ENCODE measurements around the gene ELOVL1. TPM values are rescaled to one million over a fixed set of nuclear protein-coding genes. Genes with fewer than 3 reads are reported as not detected.

ELOVL1 gene
- total and polyA plus RNA-seq, 2 donors = 26.1 to 44.8 TPM

- WGBS = 88% methylated on average over 22 of the region's 22 CpGs
- Histone ChIP-seq H3K9me3 (ENCODE audit: control insufficient read depth in 2 of 2, insufficient read depth in 1 of 2, low read length in 1 of 2) (no peaks in the 10 kb centered on the region), H3K27me3 (ENCODE audit: control insufficient read depth in 2 of 2, insufficient read depth in 1 of 2, low read length in 1 of 2) (peaks cover 0 to 5% of the 10 kb centered on the region in 2 donors), H3K27ac (ENCODE audit: low read depth in 1 of 2, low read length in 1 of 2) (peak overlapping the region in 1 of 2 donors; percentile 19), H3K4me1 (ENCODE audit: control insufficient read depth in 2 of 2, insufficient read depth in 2 of 2, low read length in 2 of 2) (peaks cover 0 to 10% of the 10 kb centered on the region in 2 donors), H3K4me3 (ENCODE audit: low read length in 2 of 2) (peak overlapping the region in 1 of 2 donors; percentile 43), H3K36me3 (ENCODE audit: control insufficient read depth in 2 of 2, insufficient read depth in 2 of 2, low read length in 1 of 2) (no peaks in the 10 kb centered on the region)
- no peak for DNase-seq (ENCODE audit: low read depth in 6 of 9, low spot score in 9 of 9)
Observed at GRCh38 chr1:43348343-43348808, 19.4 kb downstream of the ELOVL1 start.

DNA sequence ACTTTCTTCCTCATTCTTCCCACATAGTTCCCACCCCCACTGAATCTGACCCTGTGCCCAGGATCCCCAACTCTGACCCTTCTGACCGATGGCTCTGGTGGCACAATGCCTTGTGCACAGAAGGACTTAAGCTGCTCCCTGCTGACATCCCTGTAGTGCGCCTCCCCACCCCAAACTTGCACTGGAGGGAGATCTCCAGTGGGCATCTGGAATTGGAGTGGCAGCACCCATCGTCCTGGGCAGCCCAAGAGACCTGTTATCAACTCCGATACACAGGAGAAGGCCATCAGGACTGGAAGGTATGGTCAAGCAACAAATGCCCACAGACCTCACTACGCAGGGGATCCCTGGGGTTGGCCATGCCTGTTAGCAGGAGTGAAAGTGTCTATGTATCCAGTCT lies 21.2 kb downstream of the ELOVL1 start:
- WGBS = 96% methylated on average over 5 of the region's 5 CpGs
- Histone ChIP-seq H3K27ac (ENCODE audit: low read depth in 1 of 2, low read length in 1 of 2) (no peak overlapping the region), H3K4me3 (ENCODE audit: low read length in 2 of 2) (no peak overlapping the region), H3K27me3 (ENCODE audit: control insufficient read depth in 2 of 2, insufficient read depth in 1 of 2, low read length in 1 of 2) (peaks cover 0 to 5% of the 10 kb centered on the region in 2 donors), H3K36me3 (ENCODE audit: control insufficient read depth in 2 of 2, insufficient read depth in 2 of 2, low read length in 1 of 2) (no peaks in the 10 kb centered on the region), H3K9me3 (ENCODE audit: control insufficient read depth in 2 of 2, insufficient read depth in 1 of 2, low read length in 1 of 2) (no peaks in the 10 kb centered on the region), H3K4me1 (ENCODE audit: control insufficient read depth in 2 of 2, insufficient read depth in 2 of 2, low read length in 2 of 2) (no peaks in the 10 kb centered on the region)
- no peak for DNase-seq (ENCODE audit: low read depth in 6 of 9, low spot score in 9 of 9)

DNA sequence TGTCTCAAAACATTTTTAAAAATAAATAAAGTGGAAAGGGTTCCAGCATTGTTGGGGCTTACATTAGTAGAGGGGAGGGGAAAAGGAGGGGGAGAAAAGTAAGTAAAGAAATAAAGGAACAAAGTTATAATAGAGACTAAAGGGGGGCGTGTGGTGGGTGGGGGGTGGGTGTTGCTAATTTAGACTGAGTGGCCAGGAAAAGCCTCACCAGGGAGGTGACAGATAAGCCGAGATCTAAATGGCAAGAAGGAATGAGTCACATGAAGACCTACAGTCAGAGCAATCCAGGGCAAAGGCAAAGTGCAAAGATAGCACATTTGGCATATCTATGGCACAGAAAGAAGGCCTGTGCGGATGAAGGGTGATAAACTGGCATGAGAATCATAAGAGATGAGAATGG lies 22.7 kb downstream of the ELOVL1 start:
- Histone ChIP-seq H3K36me3 (ENCODE audit: control insufficient read depth in 2 of 2, insufficient read depth in 2 of 2, low read length in 1 of 2) (no peaks in the 10 kb centered on the region), H3K27me3 (ENCODE audit: control insufficient read depth in 2 of 2, insufficient read depth in 1 of 2, low read length in 1 of 2) (peaks cover 0 to 5% of the 10 kb centered on the region in 2 donors), H3K4me1 (ENCODE audit: control insufficient read depth in 2 of 2, insufficient read depth in 2 of 2, low read length in 2 of 2) (no peaks in the 10 kb centered on the region), H3K9me3 (ENCODE audit: control insufficient read depth in 2 of 2, insufficient read depth in 1 of 2, low read length in 1 of 2) (no peaks in the 10 kb centered on the region), H3K4me3 (ENCODE audit: low read length in 2 of 2) (no peak overlapping the region), H3K27ac (ENCODE audit: low read depth in 1 of 2, low read length in 1 of 2) (no peak overlapping the region)
- 92% methylated on average over 3 of the region's 3 CpGs for WGBS
- no peak for DNase-seq (ENCODE audit: low read depth in 6 of 9, low spot score in 9 of 9)

GRCh38 chr1:43344267-43344850 lies 23.5 kb downstream of the ELOVL1 start:
- Histone ChIP-seq H3K27me3 (ENCODE audit: control insufficient read depth in 2 of 2, insufficient read depth in 1 of 2, low read length in 1 of 2) (peaks cover 0 to 5% of the 10 kb centered on the region in 2 donors), H3K27ac (ENCODE audit: low read depth in 1 of 2, low read length in 1 of 2) (no peak overlapping the region), H3K9me3 (ENCODE audit: control insufficient read depth in 2 of 2, insufficient read depth in 1 of 2, low read length in 1 of 2) (no peaks in the 10 kb centered on the region), H3K36me3 (ENCODE audit: control insufficient read depth in 2 of 2, insufficient read depth in 2 of 2, low read length in 1 of 2) (no peaks in the 10 kb centered on the region), H3K4me1 (ENCODE audit: control insufficient read depth in 2 of 2, insufficient read depth in 2 of 2, low read length in 2 of 2) (no peaks in the 10 kb centered on the region), H3K4me3 (ENCODE audit: low read length in 2 of 2) (no peak overlapping the region)
- WGBS = 95% methylated on average over 4 of the region's 4 CpGs
- DNase-seq (ENCODE audit: low read depth in 6 of 9, low spot score in 9 of 9) = no peak

GRCh38 chr1:43340559-43340958 lies 27.3 kb downstream of the ELOVL1 start:
- WGBS = 94% methylated on average over 1 of the region's 1 CpG

DNA sequence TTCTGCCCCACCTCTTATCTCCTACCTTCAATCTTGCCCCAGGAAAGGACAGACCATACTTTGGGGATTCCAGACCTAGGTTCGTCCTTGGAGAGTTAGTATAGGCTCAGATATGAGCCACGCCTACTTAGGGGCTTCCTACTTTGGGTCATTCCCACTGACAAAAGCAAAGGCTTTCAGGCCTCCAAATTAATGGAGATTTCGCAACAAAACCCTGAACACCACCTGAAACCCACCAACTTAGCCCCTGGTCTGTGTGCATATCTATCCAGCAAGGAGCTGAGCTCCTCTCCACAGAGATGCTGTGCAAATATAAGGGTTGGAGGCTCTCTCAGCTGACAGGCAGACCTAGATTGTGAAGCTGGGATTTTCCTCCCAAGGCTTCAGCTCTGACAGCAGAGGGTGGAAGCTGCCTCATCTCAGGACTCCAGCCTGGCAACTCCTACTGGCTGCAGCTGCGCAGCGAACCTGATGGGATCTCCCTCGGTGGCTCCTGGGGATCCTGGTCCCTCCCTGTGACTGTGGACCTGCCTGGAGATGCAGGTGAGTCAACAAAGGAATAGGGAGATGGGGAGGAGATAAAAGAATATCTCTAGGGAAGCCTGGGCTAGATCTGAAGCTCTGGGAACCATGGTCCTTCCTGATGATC lies 28.1 kb downstream of the ELOVL1 start:
- Histone ChIP-seq H3K27ac (ENCODE audit: low read depth in 1 of 2, low read length in 1 of 2) (no peak overlapping the region), H3K36me3 (ENCODE audit: control insufficient read depth in 2 of 2, insufficient read depth in 2 of 2, low read length in 1 of 2) (no peaks in the 10 kb centered on the region), H3K27me3 (ENCODE audit: control insufficient read depth in 2 of 2, insufficient read depth in 1 of 2, low read length in 1 of 2) (no peaks in the 10 kb centered on the region), H3K9me3 (ENCODE audit: control insufficient read depth in 2 of 2, insufficient read depth in 1 of 2, low read length in 1 of 2) (no peaks in the 10 kb centered on the region), H3K4me1 (ENCODE audit: control insufficient read depth in 2 of 2, insufficient read depth in 2 of 2, low read length in 2 of 2) (no peaks in the 10 kb centered on the region), H3K4me3 (ENCODE audit: low read length in 2 of 2) (no peak overlapping the region)
- DNase-seq (ENCODE audit: low read depth in 6 of 9, low spot score in 9 of 9) = no peak
- 96% methylated on average over 6 of the region's 6 CpGs for WGBS

More at GRCh38 chr1:43340559-43340958, 27.3 kb downstream of the ELOVL1 start:
- DNase-seq (ENCODE audit: low read depth in 6 of 9, low spot score in 9 of 9) = no peak
- H3K27ac ChIP-seq (ENCODE audit: low read depth in 1 of 2, low read length in 1 of 2) = no peak overlapping the region
- H3K27me3 ChIP-seq (ENCODE audit: control insufficient read depth in 2 of 2, insufficient read depth in 1 of 2, low read length in 1 of 2) = no peaks in the 10 kb centered on the region
- no peaks in the 10 kb centered on the region for H3K36me3 ChIP-seq (ENCODE audit: control insufficient read depth in 2 of 2, insufficient read depth in 2 of 2, low read length in 1 of 2)
- H3K4me3 ChIP-seq (ENCODE audit: low read length in 2 of 2) = no peak overlapping the region
- H3K9me3 ChIP-seq (ENCODE audit: control insufficient read depth in 2 of 2, insufficient read depth in 1 of 2, low read length in 1 of 2) = no peaks in the 10 kb centered on the region
- no peaks in the 10 kb centered on the region for H3K4me1 ChIP-seq (ENCODE audit: control insufficient read depth in 2 of 2, insufficient read depth in 2 of 2, low read length in 2 of 2)

DNA sequence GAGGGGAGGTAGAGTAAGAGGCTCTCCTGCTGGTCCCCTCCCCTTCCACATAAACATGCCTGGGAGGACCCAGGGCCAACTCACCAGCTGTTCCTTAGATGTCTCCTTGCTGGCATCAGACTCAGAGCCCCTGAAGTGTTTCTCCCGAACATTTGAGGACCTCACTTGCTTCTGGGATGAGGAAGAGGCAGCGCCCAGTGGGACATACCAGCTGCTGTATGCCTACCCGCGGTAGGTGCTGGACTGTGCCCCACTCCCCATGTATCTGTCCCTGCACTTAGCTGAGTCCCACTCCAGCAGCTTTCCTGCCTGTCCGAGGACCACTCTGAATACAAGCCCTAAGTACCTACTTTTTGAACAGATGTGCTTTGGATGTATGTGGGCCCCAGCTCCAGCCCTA lies 29.8 kb downstream of the ELOVL1 start:
- Histone ChIP-seq H3K4me3 (ENCODE audit: low read length in 2 of 2) (no peak overlapping the region), H3K27me3 (ENCODE audit: control insufficient read depth in 2 of 2, insufficient read depth in 1 of 2, low read length in 1 of 2) (no peaks in the 10 kb centered on the region), H3K27ac (ENCODE audit: low read depth in 1 of 2, low read length in 1 of 2) (no peak overlapping the region), H3K9me3 (ENCODE audit: control insufficient read depth in 2 of 2, insufficient read depth in 1 of 2, low read length in 1 of 2) (no peaks in the 10 kb centered on the region), H3K36me3 (ENCODE audit: control insufficient read depth in 2 of 2, insufficient read depth in 2 of 2, low read length in 1 of 2) (no peaks in the 10 kb centered on the region), H3K4me1 (ENCODE audit: control insufficient read depth in 2 of 2, insufficient read depth in 2 of 2, low read length in 2 of 2) (no peaks in the 10 kb centered on the region)
- 70% methylated on average over 5 of the region's 5 CpGs for WGBS
- DNase-seq (ENCODE audit: low read depth in 6 of 9, low spot score in 9 of 9) = no peak

DNA sequence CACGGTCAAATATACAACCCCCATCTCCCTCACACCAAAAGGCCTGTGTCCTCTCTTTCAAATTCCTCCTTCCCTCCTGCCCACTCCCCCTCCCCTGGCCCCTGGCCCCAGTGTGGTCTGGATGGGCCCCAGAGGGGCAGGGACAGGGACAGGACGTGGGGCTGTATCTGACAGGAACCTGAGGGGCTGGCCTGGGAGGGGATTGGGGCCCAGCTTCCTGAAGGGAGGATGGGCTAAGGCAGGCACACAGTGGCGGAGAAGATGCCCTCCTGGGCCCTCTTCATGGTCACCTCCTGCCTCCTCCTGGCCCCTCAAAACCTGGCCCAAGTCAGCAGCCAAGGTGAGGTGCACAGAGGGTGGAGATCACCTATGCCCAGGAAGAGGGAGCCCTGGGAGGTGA lies 30.2 kb downstream of the ELOVL1 start, which contains the start of gene MPL:
Gene MPL, plus strand, starts transcription at position 231 of the 400 bp plus-strand sequence. Its CDS starts 31 bp downstream, at position 262.
- Histone ChIP-seq H3K4me1 (ENCODE audit: control insufficient read depth in 2 of 2, insufficient read depth in 2 of 2, low read length in 2 of 2) (no peaks in the 10 kb centered on the region), H3K9me3 (ENCODE audit: control insufficient read depth in 2 of 2, insufficient read depth in 1 of 2, low read length in 1 of 2) (no peaks in the 10 kb centered on the region), H3K27ac (ENCODE audit: low read depth in 1 of 2, low read length in 1 of 2) (no peak within 1 kb of the TSS), H3K4me3 (ENCODE audit: low read length in 2 of 2) (no peak within 1 kb of the TSS), H3K27me3 (ENCODE audit: control insufficient read depth in 2 of 2, insufficient read depth in 1 of 2, low read length in 1 of 2) (no peaks in the 10 kb centered on the region), H3K36me3 (ENCODE audit: control insufficient read depth in 2 of 2, insufficient read depth in 2 of 2, low read length in 1 of 2) (no peaks in the 10 kb centered on the region)
- WGBS = 61% methylated on average over 3 of the region's 3 CpGs
- no peak for DNase-seq (ENCODE audit: low read depth in 6 of 9, low spot score in 9 of 9)

- 80% methylated on average over 7 of the region's 7 CpGs for WGBS
- Histone ChIP-seq H3K4me3 (ENCODE audit: low read length in 2 of 2) (no peak overlapping the region), H3K27ac (ENCODE audit: low read depth in 1 of 2, low read length in 1 of 2) (no peak overlapping the region), H3K9me3 (ENCODE audit: control insufficient read depth in 2 of 2, insufficient read depth in 1 of 2, low read length in 1 of 2) (no peaks in the 10 kb centered on the region), H3K4me1 (ENCODE audit: control insufficient read depth in 2 of 2, insufficient read depth in 2 of 2, low read length in 2 of 2) (peaks cover 0 to 8% of the 10 kb centered on the region in 2 donors), H3K27me3 (ENCODE audit: control insufficient read depth in 2 of 2, insufficient read depth in 1 of 2, low read length in 1 of 2) (no peaks in the 10 kb centered on the region), H3K36me3 (ENCODE audit: control insufficient read depth in 2 of 2, insufficient read depth in 2 of 2, low read length in 1 of 2) (no peaks in the 10 kb centered on the region)
- DNase-seq (ENCODE audit: low read depth in 6 of 9, low spot score in 9 of 9) = no peak
Observed at GRCh38 chr1:43334453-43335205, 33.2 kb downstream of the ELOVL1 start.

All from thymus (tissue), 11 donors.